LNCAP (cell line): ENCODE results near the gene YJU2.

Source experiments
- CTCF ChIP-seq: fragments of 450-650 bp; IDR thresholded peaks from 2 replicates; pipeline ENCODE4 v1.5.1; 2017; ENCODE audit warnings: mild to moderate bottlenecking

YJU2 gene

GRCh38 chr19:4258181-4258580, 11.3 kb downstream of the YJU2 start:
- TF ChIP-seq CTCF: no peak

- TF ChIP-seq CTCF: no peak
Measured at GRCh38 chr19:4260613-4261191, 13.8 kb downstream of the YJU2 start.

- no peak for TF ChIP-seq CTCF
Measured at GRCh38 chr19:4264812-4265211, 17.9 kb downstream of the YJU2 start.

GRCh38 chr19:4266253-4267000, 19.5 kb downstream of the YJU2 start:
- TF ChIP-seq CTCF: no peak

GRCh38 chr19:4267101-4267900, 20.4 kb downstream of the YJU2 start:
- peak; percentile 87 for TF ChIP-seq CTCF

GRCh38 chr19:4267901-4268815, 21.3 kb downstream of the YJU2 start:
- no peak for TF ChIP-seq CTCF
